OCI-LY7 (cell line): Measurements from ENCODE around the gene ZNF280D. TPM values are rescaled to one million over a fixed set of nuclear protein-coding genes. Genes with fewer than 3 reads are reported as not detected.

Experiments
- BruUV-seq: library from RNA; stranded (reverse); fragments of 400-500 nt; replicated peaks from 2 replicates; lab custom pipeline; 2021; lab: Mats Ljungman, UMichigan
- CTCF ChIA-PET: fragments of 300-600 bp; sonication (Branson Sonifier 250); formaldehyde crosslinking; loops from one replicate; lab custom pipeline; 2022; ENCODE audit warnings: antibody characterized with exemption; ENCODE audit not compliant: unreplicated experiment; lab: Charles Lee
- POLR2A ChIA-PET: fragments of 300-600 bp; sonication (Branson Sonifier 250); formaldehyde crosslinking; loops from one replicate; lab custom pipeline; 2022; ENCODE audit warnings: antibody characterized with exemption; lab: Charles Lee
- DNase-seq: peaks from one replicate; pipeline ENCODE4 v3.0.0-alpha.2; 2015; ENCODE audit warnings: low spot score
- H2AFZ ChIP-seq: fragments of 200-600 bp; sonication (generic), shearing (Covaris generic); 2 replicates; pipeline ENCODE4 v1.6.1; 2014; ENCODE audit warnings: mild to moderate bottlenecking, antibody characterized with exemption, low read length, moderate library complexity
- H3K27ac ChIP-seq: fragments of 200-600 bp; sonication (generic); 2 replicates; pipeline ENCODE4 v1.5.1; 2014; ENCODE audit warnings: mixed run types, low read depth, mild to moderate bottlenecking, moderate library complexity, low read length, inconsistent platforms; ENCODE audit not compliant: poor library complexity, severe bottlenecking
- H3K36me3 ChIP-seq: fragments of 200-600 bp; sonication (generic); 2 replicates; pipeline ENCODE4 v1.6.1; 2014; ENCODE audit warnings: mild to moderate bottlenecking, antibody characterized with exemption, low read length, moderate library complexity, mixed read lengths; ENCODE audit not compliant: insufficient read depth
- H3K4me1 ChIP-seq: fragments of 200-600 bp; sonication (generic); 2 replicates; pipeline ENCODE4 v1.5.1; 2014; ENCODE audit warnings: mild to moderate bottlenecking, low read length; ENCODE audit not compliant: insufficient read depth, poor library complexity, severe bottlenecking
- H3K4me2 ChIP-seq: fragments of 200-600 bp; sonication (generic); 2 replicates; pipeline ENCODE4 v1.6.1; 2014; ENCODE audit warnings: mild to moderate bottlenecking, low read length
- H3K4me3 ChIP-seq: fragments of 200-600 bp; sonication (generic); 2 replicates; pipeline ENCODE4 v1.5.1; 2014; ENCODE audit warnings: mild to moderate bottlenecking, low read depth, low read length; ENCODE audit not compliant: poor library complexity, severe bottlenecking
- H3K79me2 ChIP-seq: fragments of 200-600 bp; sonication (generic); 2 replicates; pipeline ENCODE4 v1.6.1; 2016; ENCODE audit warnings: low read depth, mild to moderate bottlenecking, low read length, moderate library complexity, mixed read lengths; ENCODE audit not compliant: insufficient read depth
- H3K9me2 ChIP-seq: fragments of 200-600 bp; sonication (generic); 2 replicates; pipeline ENCODE4 v1.6.1; 2016; ENCODE audit warnings: mild to moderate bottlenecking, low read length, mixed read lengths; ENCODE audit not compliant: insufficient read depth
- H3K9me3 ChIP-seq: fragments of 200-600 bp; sonication (generic); 2 replicates; pipeline ENCODE4 v1.6.1; 2014; ENCODE audit warnings: mild to moderate bottlenecking, mixed run types, low read length, mixed read lengths
- H4K20me1 ChIP-seq: fragments of 200-600 bp; sonication (generic); 2 replicates; pipeline ENCODE4 v1.6.1; 2014; ENCODE audit warnings: mild to moderate bottlenecking, antibody characterized with exemption, low read length, moderate library complexity, mixed read lengths; ENCODE audit not compliant: insufficient read depth
- CTCF ChIP-seq: fragments of 200-600 bp; sonication (generic); conservative IDR thresholded peaks from 2 replicates; pipeline ENCODE4 v1.5.1; 2014; ENCODE audit warnings: mild to moderate bottlenecking, antibody characterized with exemption, low read length, moderate library complexity, mixed read lengths
- EZH2phosphoT487 ChIP-seq: fragments of 200-600 bp; sonication (generic); IDR thresholded peaks from 2 replicates; pipeline ENCODE4 v1.6.1; 2018; ENCODE audit warnings: low read depth, borderline replicate concordance, mild to moderate bottlenecking, mixed run types, antibody characterized with exemption, low read length, moderate library complexity, mixed read lengths
- intact Hi-C: fragments of 100-400 bp; cut with micrococcal nuclease; formaldehyde crosslinking; loops from one replicate; pipeline ENCODE4 v1.10.0; 2022; ENCODE audit not compliant: unreplicated experiment
- total RNA-seq, 2 experiments: library from RNA; depleted of rRNA in 1 of 2; stranded (reverse); fragments of >200 nt in 1 of 2; shearing (Covaris generic) in 1 of 2; gene quantifications; 2 replicates each; pipeline ENCODE4 v1.2.3, GENCODE V29; 2014 to 2022

Gene ZNF280D
- total RNA-seq, 2 experiments from 2014 or later, result 10.7 to 23.4 TPM

GRCh38 chr15:56757875-56758274, 24.6 kb upstream of the ZNF280D start:
- TF ChIP-seq CTCF, result no peak
- TF ChIP-seq EZH2phosphoT487, result no peak
- Histone ChIP-seq H3K79me2 (no peaks in the 10 kb centered on the region), H3K27ac (no peak overlapping the region), H3K4me1 (peaks cover 8% of the 10 kb centered on the region), H3K9me2 (no peaks in the 10 kb centered on the region), H2AFZ (peak overlapping the region; percentile 86), H3K36me3 (no peaks in the 10 kb centered on the region), H3K4me3 (no peak overlapping the region), H3K9me3 (no peaks in the 10 kb centered on the region), H3K4me2 (peak overlapping the region; percentile 43; the same call in 1 of the 2 replicates), H4K20me1 (no peaks in the 10 kb centered on the region)
- intact Hi-C loops, result no loop called here
- BruUV-seq, result no TSS peak
- DNase-seq, result peak; percentile 51
- CTCF ChIA-PET, result no interaction called here
- POLR2A ChIA-PET, result interaction anchor here (0.5 to 1.8 kb wide), 4 partner anchors 12 to 56 kb away, joined by 3 to 6 read pairs (median 4); partner anchors contain the start of gene ZNF280D

- CTCF ChIA-PET, result no interaction called here
- Histone ChIP-seq H3K9me2 (no peaks in the 10 kb centered on the region), H3K9me3 (no peaks in the 10 kb centered on the region), H3K36me3 (no peaks in the 10 kb centered on the region), H2AFZ (no peak overlapping the region), H3K4me3 (no peak overlapping the region), H3K27ac (no peak overlapping the region), H3K4me2 (no peak overlapping the region), H3K4me1 (peaks cover 8% of the 10 kb centered on the region), H3K79me2 (no peaks in the 10 kb centered on the region), H4K20me1 (no peaks in the 10 kb centered on the region)
- TF ChIP-seq EZH2phosphoT487 (no peak), CTCF (no peak)
- intact Hi-C loops, result no loop called here
- DNase-seq, result no peak
- POLR2A ChIA-PET, result no interaction called here
- BruUV-seq, result no TSS peak
These were observed 21.6 kb upstream of the ZNF280D start for GRCh38 chr15:56754772-56755370.

GRCh38 chr15:56752986-56753385, 19.7 kb upstream of the ZNF280D start:
- Histone ChIP-seq H3K4me2 (no peak overlapping the region), H3K79me2 (no peaks in the 10 kb centered on the region), H3K27ac (no peak overlapping the region), H3K9me3 (no peaks in the 10 kb centered on the region), H3K4me1 (peaks cover 4% of the 10 kb centered on the region), H2AFZ (no peak overlapping the region), H3K36me3 (no peaks in the 10 kb centered on the region), H3K4me3 (no peak overlapping the region), H3K9me2 (no peaks in the 10 kb centered on the region), H4K20me1 (no peaks in the 10 kb centered on the region)
- intact Hi-C loops, result no loop called here
- ChIA-PET CTCF (no interaction called here), POLR2A (interaction anchor here (1.1 kb wide), 1 partner anchor 17 kb away, joined by 3 read pairs; no protein-coding TSS in a partner anchor)
- DNase-seq, result no peak
- BruUV-seq, result no TSS peak
- no peak for TF ChIP-seq CTCF
- no peak for TF ChIP-seq EZH2phosphoT487
